Naive thymus-derived CD4-positive, alpha-beta T cell (primary cell): Measurements from ENCODE around the gene RAB1B. TPM values are rescaled to one million over a fixed set of nuclear protein-coding genes. Genes with fewer than 3 reads are reported as not detected.

Experiments
- ATAC-seq: fragments of 150-1000 bp; cut with Tn5 transposase; 2 replicates; pipeline ENCODE4 v1.10.0; 2021; ENCODE audit warnings: mild to moderate bottlenecking, moderate library complexity
- CTCF ChIA-PET: fragments of 350-600 bp; sonication (Branson Sonifier 250); formaldehyde crosslinking; loops from one replicate; lab custom pipeline; 2021; ENCODE audit warnings: antibody characterized with exemption; lab: Charles Lee
- POLR2A ChIA-PET: fragments of 350-600 bp; sonication (Branson Sonifier 250); formaldehyde crosslinking; loops from one replicate; lab custom pipeline; 2021; ENCODE audit warnings: antibody characterized with exemption, inconsistent platforms; lab: Charles Lee
- DNase-seq, 9 donors: peaks; one replicate each; pipeline versions ENCODE4 v3.0.0 to v3.0.0-alpha.2; 2020 to 2022; ENCODE audit warnings: mixed read lengths in 1 of 9
- H3K27ac ChIP-seq: one replicate; pipeline ENCODE4 v1.7.0; 2013; ENCODE audit warnings: mild to moderate bottlenecking, low read depth, low read length, moderate library complexity
- H3K27me3 ChIP-seq, 2 donors: one replicate each; pipeline ENCODE4 v1.7.0; 2013; ENCODE audit warnings: low read length in 2 of 2, mild to moderate bottlenecking in 2 of 2, moderate library complexity in 2 of 2; ENCODE audit not compliant: control insufficient read depth in 2 of 2, insufficient read depth in 2 of 2
- H3K36me3 ChIP-seq, 3 experiments: 1 replicate in 2 of 3; 2 replicates in 1 of 3; pipeline ENCODE4 v1.7.0; 2013; ENCODE audit warnings: low read length in 3 of 3, mild to moderate bottlenecking in 3 of 3, moderate library complexity in 1 of 3; ENCODE audit not compliant: insufficient read depth in 3 of 3, control insufficient read depth in 2 of 3
- H3K4me1 ChIP-seq, 2 donors: one replicate each; pipeline ENCODE4 v1.7.0; 2013; ENCODE audit warnings: low read length in 2 of 2, mild to moderate bottlenecking in 2 of 2, moderate library complexity in 1 of 2; ENCODE audit not compliant: control insufficient read depth in 2 of 2, insufficient read depth in 2 of 2
- H3K4me3 ChIP-seq: 2 replicates; pipeline ENCODE4 v1.7.0; 2013; ENCODE audit warnings: mild to moderate bottlenecking, low read length
- H3K9me3 ChIP-seq, 3 experiments: 1 replicate in 2 of 3; 2 replicates in 1 of 3; pipeline ENCODE4 v1.7.0; 2013; ENCODE audit warnings: low read length in 3 of 3; ENCODE audit not compliant: control insufficient read depth in 2 of 3
- H3K27ac Mint-ChIP-seq, 9 donors: one replicate each; pipeline ENCODE4 v1.8.0; 2020 to 2022; ENCODE audit warnings: mixed read lengths in 9 of 9, mild to moderate bottlenecking in 8 of 9, moderate library complexity in 5 of 9, inconsistent platforms in 2 of 9
- H3K27me3 Mint-ChIP-seq, 5 donors: one replicate each; pipeline ENCODE4 v1.8.0; 2021 to 2022; ENCODE audit warnings: mixed read lengths in 5 of 5, mild to moderate bottlenecking in 1 of 5
- H3K36me3 Mint-ChIP-seq, 5 donors: one replicate each; pipeline ENCODE4 v1.8.0; 2020 to 2022; ENCODE audit warnings: mixed read lengths in 5 of 5, mild to moderate bottlenecking in 3 of 5, inconsistent platforms in 1 of 5
- H3K4me1 Mint-ChIP-seq, 7 donors: one replicate each; pipeline ENCODE4 v1.8.0; 2020 to 2022; ENCODE audit warnings: mixed read lengths in 7 of 7, mild to moderate bottlenecking in 3 of 7, inconsistent platforms in 1 of 7
- H3K4me3 Mint-ChIP-seq, 10 donors: one replicate each; pipeline ENCODE4 v1.8.0; 2020 to 2022; ENCODE audit warnings: mild to moderate bottlenecking in 10 of 10, mixed read lengths in 10 of 10, moderate library complexity in 6 of 10, inconsistent platforms in 2 of 10
- H3K9me3 Mint-ChIP-seq, 11 donors: one replicate each; pipeline ENCODE4 v1.8.0; 2020 to 2022; ENCODE audit warnings: mixed read lengths in 11 of 11, mild to moderate bottlenecking in 4 of 11, inconsistent platforms in 1 of 11, moderate library complexity in 1 of 11
- intact Hi-C, 2 donors: fragments of 100-400 bp; cut with micrococcal nuclease; formaldehyde crosslinking; loops; one replicate each; pipeline ENCODE4 v1.15.1; 2023
- polyA plus RNA-seq, 2 donors: library from polyadenylated mRNA; unstranded; fragments of 300-500 nt; fragmentation: Illumina TruSeq; gene quantifications; one replicate each; pipeline ENCODE4 v1.2.3, GENCODE V29; 2021
- total RNA-seq, 6 experiments: library from RNA in 5 of 6; stranded (reverse) in 5 of 6; gene quantifications; 1 replicate in 5 of 6; 2 replicates in 1 of 6; pipeline ENCODE4 v1.2.3 and lab custom pipeline; 2021 to 2026

The RAB1B gene
- total and polyA plus RNA-seq, 7 experiments from 2014 or later: 11.3 to 151 (median 64.8) TPM

DNA sequence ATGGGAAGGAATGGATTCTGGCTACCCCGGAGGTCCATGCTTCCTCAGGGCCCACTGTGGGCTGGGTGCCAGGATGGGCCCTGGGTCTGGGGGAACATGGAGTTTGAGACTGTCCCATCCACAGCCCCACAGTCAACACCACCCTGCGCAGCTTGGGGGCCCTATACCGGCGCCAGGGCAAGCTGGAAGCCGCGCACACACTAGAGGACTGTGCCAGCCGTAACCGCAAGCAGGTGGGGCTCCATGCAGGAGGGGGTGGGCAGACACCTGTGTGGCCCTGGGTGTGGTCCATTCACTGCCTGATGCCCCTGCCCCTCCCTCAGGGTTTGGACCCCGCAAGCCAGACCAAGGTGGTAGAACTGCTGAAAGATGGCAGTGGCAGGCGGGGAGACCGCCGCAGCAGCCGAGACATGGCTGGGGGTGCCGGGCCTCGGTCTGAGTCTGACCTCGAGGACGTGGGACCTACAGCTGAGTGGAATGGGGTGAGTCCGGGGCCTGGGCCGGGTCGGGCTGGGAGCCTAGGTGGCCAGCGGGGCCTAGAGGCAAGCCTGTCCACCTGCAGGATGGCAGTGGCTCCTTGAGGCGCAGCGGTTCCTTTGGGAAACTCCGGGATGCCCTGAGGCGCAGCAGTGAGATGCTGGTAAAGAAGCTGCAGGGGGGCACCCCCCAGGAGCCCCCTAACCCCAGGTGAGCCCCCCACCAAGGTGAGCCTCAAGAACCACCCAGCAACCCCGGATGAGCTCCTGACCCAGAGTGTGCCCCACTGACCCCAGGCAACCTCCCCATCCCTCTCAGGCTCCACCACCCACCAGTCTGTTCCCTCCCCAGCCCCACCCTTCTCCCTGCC lies 2.7 kb upstream of the RAB1B start:
- H3K9me3 Mint-ChIP-seq: peaks cover 0 to 5% (median 0%) of the 10 kb centered on the region in 11 donors
- H3K9me3 ChIP-seq: no peaks in the 10 kb centered on the region
- no peak overlapping the region for H3K27ac ChIP-seq
- peaks cover 0 to 15% (median 4%) of the 10 kb centered on the region in 5 donors for H3K36me3 Mint-ChIP-seq
- no peak overlapping the region for H3K4me3 ChIP-seq
- H3K36me3 ChIP-seq: peaks cover 0 to 57% (median 0%) of the 10 kb centered on the region in 3 experiments
- H3K4me1 ChIP-seq: peaks cover 14 to 15% of the 10 kb centered on the region in 2 donors
- peaks cover 15 to 31% (median 25%) of the 10 kb centered on the region in 7 donors for H3K4me1 Mint-ChIP-seq
- peaks cover 0 to 3% (median 0%) of the 10 kb centered on the region in 5 donors for H3K27me3 Mint-ChIP-seq
- no peak for ATAC-seq
- H3K27ac Mint-ChIP-seq: peak overlapping the region in 1 of 9 donors; percentile 29
- DNase-seq: no peak
- ChIA-PET POLR2A (interaction anchor here (0.7 to 0.9 kb wide), 2 partner anchors 23 to 25 kb away, joined by 3 read pairs; partner anchors contain the start of gene YIF1A), CTCF (interaction anchor here (0.9 to 1.5 kb wide), 2 partner anchors 18 to 44 kb away, joined by 3 read pairs; no protein-coding TSS in a partner anchor)
- intact Hi-C loops: loop anchor here (2.0 to 10.0 kb wide), 6 partner anchors 43 to 1343 kb away; partner anchors contain the start of genes B4GAT1 (in 1 of the 2), BRMS1 (in 1 of the 2), POLA2 (in 1 of the 2) and PPP2R5B (in 1 of the 2)
- peak overlapping the region in 2 of 10 donors; percentile 19 to 63 for H3K4me3 Mint-ChIP-seq
- no peaks in the 10 kb centered on the region for H3K27me3 ChIP-seq

DNA sequence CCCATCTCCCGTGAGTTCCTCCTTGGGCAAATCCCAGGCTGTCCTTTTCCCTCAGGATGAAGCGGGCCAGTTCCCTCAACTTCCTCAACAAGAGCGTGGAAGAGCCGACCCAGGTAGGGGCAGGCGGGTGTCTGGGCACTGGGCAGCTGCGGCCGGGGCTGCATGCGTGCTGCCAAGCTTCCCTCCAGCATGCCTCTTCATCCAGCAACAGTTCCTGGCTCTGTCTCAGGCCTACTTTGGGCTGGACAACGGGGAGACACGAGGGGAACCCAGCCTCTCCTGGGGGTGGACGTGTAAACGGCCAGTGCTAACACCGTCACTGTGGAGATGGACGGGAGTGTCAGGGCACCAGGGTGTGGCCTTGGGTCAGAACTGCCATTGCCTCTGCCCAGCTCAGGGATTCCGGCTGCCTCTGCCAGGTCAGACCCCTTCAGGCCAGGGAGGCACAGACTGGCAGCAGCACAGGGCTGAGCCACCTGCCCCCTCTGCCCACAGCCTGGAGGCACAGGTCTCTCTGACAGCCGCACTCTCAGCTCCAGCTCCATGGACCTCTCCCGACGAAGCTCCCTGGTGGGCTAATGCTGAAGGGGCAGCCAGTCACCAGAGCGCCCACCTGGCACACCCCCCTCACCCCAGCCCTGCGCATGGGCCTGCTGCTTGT lies 1.9 kb upstream of the RAB1B start:
- H3K4me3 ChIP-seq: no peak overlapping the region
- POLR2A ChIA-PET: interaction anchor here (0.7 to 1.4 kb wide), 3 partner anchors 23 to 651 kb away, joined by 3 to 5 read pairs (median 3); partner anchors contain the start of genes PCNX3 and YIF1A
- peaks cover 0 to 3% (median 0%) of the 10 kb centered on the region in 5 donors for H3K27me3 Mint-ChIP-seq

GRCh38 chr11:66267039-66267378 lies 1.4 kb upstream of the RAB1B start:
- ATAC-seq (no peak), DNase-seq (peak in 1 of 9 donors; percentile 39)
- Mint-ChIP-seq H3K27me3 (peaks cover 0 to 3% (median 0%) of the 10 kb centered on the region in 5 donors), H3K27ac (peak overlapping the region; percentile 32 to 98 (median 81)), H3K4me3 (peak overlapping the region; percentile 71 to 100 (median 94)), H3K9me3 (peaks cover 0 to 5% (median 0%) of the 10 kb centered on the region in 11 donors), H3K36me3 (peaks cover 0 to 17% (median 3%) of the 10 kb centered on the region in 5 donors), H3K4me1 (peaks cover 20 to 38% (median 32%) of the 10 kb centered on the region in 7 donors)
- peak overlapping the region; percentile 90 for H3K27ac ChIP-seq
- peak overlapping the region; percentile 91 for H3K4me3 ChIP-seq
- ChIA-PET POLR2A (interaction anchor here (0.8 to 6.3 kb wide), 8 partner anchors 13 to 1488 kb away, joined by 3 to 56 read pairs (median 4); partner anchors contain the start of genes CNIH2, PCNX3, SF1 and YIF1A), CTCF (interaction anchor here (0.6 to 1.5 kb wide), 4 partner anchors 8 to 49 kb away, joined by 3 to 6 read pairs (median 4); no protein-coding TSS in a partner anchor)
- no peaks in the 10 kb centered on the region for H3K9me3 ChIP-seq
- H3K36me3 ChIP-seq: peaks cover 1 to 50% (median 3%) of the 10 kb centered on the region in 3 experiments
- intact Hi-C loops: loop anchor here (2.0 to 10.0 kb wide), 6 partner anchors 44 to 1345 kb away; partner anchors contain the start of genes B4GAT1 (in 1 of the 2), BRMS1 (in 1 of the 2), POLA2 (in 1 of the 2) and PPP2R5B (in 1 of the 2)
- no peaks in the 10 kb centered on the region for H3K27me3 ChIP-seq
- peaks cover 16 to 24% of the 10 kb centered on the region in 2 donors for H3K4me1 ChIP-seq

More for the DNA sequence above, 1.9 kb upstream of the RAB1B start:
- Histone ChIP-seq H3K9me3 (no peaks in the 10 kb centered on the region), H3K4me1 (peaks cover 16 to 19% of the 10 kb centered on the region in 2 donors), H3K27ac (peak overlapping the region; percentile 90), H3K36me3 (peaks cover 0 to 50% (median 0%) of the 10 kb centered on the region in 3 experiments), H3K27me3 (no peaks in the 10 kb centered on the region)
- H3K9me3 Mint-ChIP-seq: peaks cover 0 to 5% (median 0%) of the 10 kb centered on the region in 11 donors
- peak overlapping the region in 8 of 10 donors; percentile 25 to 100 (median 92) for H3K4me3 Mint-ChIP-seq
- no peak for DNase-seq
- ATAC-seq: no peak
- intact Hi-C loops: loop anchor here (2.0 to 10.0 kb wide), 6 partner anchors 44 to 1344 kb away; partner anchors contain the start of genes B4GAT1 (in 1 of the 2), BRMS1 (in 1 of the 2), POLA2 (in 1 of the 2) and PPP2R5B (in 1 of the 2)
- peaks cover 0 to 17% (median 4%) of the 10 kb centered on the region in 5 donors for H3K36me3 Mint-ChIP-seq
- CTCF ChIA-PET: interaction anchor here (0.6 to 0.9 kb wide), 2 partner anchors 17 to 48 kb away, joined by 3 to 4 read pairs; no protein-coding TSS in a partner anchor
- H3K27ac Mint-ChIP-seq: peak overlapping the region in 8 of 9 donors; percentile 32 to 98 (median 82)
- peaks cover 17 to 33% (median 28%) of the 10 kb centered on the region in 7 donors for H3K4me1 Mint-ChIP-seq

DNA sequence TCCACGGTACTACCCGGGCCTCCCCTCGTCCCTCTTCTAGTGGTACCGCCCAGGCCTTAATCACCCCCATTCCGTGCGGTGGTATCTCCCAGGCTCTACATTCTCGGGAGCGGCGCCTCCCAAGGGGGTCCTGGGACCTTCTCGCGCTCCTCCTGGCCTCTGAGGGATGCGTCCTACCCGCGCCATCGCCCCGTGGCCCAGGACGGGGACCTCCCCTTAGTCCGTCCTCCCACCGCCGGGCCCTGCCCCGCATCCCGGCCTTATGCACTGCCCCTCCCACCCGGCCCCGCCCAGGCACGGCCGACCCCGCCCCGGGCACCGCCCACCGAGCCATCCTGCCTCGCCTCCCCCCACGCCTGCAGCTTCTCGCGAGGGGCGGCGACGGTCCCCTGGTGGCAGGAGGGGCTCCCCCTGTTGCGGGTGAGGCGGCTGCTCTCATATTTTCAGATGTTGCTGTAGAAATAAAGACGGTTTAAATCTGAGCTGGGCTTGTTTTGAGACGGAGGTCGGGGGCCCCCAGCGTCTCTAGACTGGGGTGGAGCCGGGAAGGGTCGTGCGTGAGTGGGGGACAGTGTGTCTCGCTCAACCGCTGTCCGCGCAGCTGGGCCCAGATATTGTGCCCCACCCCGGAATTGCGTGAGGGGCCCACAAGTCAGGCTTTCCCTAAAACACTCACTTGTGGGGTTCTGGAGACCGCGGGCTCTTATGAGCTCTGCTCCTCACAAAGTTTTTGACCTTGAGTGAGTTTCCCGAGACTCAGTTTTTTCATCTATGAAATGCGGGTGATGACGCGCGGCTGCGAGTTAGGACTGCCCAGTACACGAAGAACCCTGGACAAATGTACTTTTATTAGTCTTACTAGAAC lies 828 bp upstream of the RAB1B start:
- H3K4me3 Mint-ChIP-seq: peak overlapping the region; percentile 88 to 100 (median 95)
- peak overlapping the region; percentile 91 for H3K4me3 ChIP-seq
- ATAC-seq (peak; percentile 77), DNase-seq (peak; percentile 75 to 91 (median 82))
- CTCF ChIA-PET: interaction anchor here (0.8 to 1.5 kb wide), 6 partner anchors 7 to 46 kb away, joined by 3 to 6 read pairs (median 3); no protein-coding TSS in a partner anchor
- H3K4me1 ChIP-seq: peaks cover 16 to 30% of the 10 kb centered on the region in 2 donors
- POLR2A ChIA-PET: interaction anchor here (0.6 to 6.3 kb wide), 14 partner anchors 12 to 1489 kb away, joined by 3 to 56 read pairs (median 3); partner anchors contain the start of genes CNIH2, PCNX3, SF1 and YIF1A
- H3K27ac ChIP-seq: peak overlapping the region; percentile 90
- H3K4me1 Mint-ChIP-seq: peaks cover 23 to 42% (median 32%) of the 10 kb centered on the region in 7 donors
- peak overlapping the region; percentile 95 to 99 (median 97) for H3K27ac Mint-ChIP-seq
- H3K27me3 ChIP-seq: no peaks in the 10 kb centered on the region
- intact Hi-C loops: loop anchor here (1.0 to 10.0 kb wide), 18 partner anchors 11 to 1345 kb away; partner anchors contain the start of genes BRMS1 (in 2 of the 2), YIF1A (in 2 of the 2), B4GAT1 (in 1 of the 2) and BANF1 (in 1 of the 2)
- peaks cover 0 to 3% (median 0%) of the 10 kb centered on the region in 5 donors for H3K27me3 Mint-ChIP-seq
- peaks cover 0 to 5% (median 0%) of the 10 kb centered on the region in 11 donors for H3K9me3 Mint-ChIP-seq
- no peaks in the 10 kb centered on the region for H3K9me3 ChIP-seq
- H3K36me3 ChIP-seq: peaks cover 4 to 50% (median 9%) of the 10 kb centered on the region in 3 experiments
- peaks cover 0 to 16% (median 3%) of the 10 kb centered on the region in 5 donors for H3K36me3 Mint-ChIP-seq
